Stimulated activated CD8-positive, alpha-beta memory T cell treated with anti-CD3 and anti-CD28 coated beads, Interleukin-7, amount 100 ng/mL, for 48 hours (primary cell): ENCODE results near the gene ABCC3.

Experiments
- DNase-seq, 2 donors: peaks; one replicate each; pipeline ENCODE4 v3.0.0-alpha.2; 2020; ENCODE audit warnings: low read depth in 1 of 2; ENCODE audit errors: extremely low read depth in 1 of 2

The ABCC3 gene, protein sequence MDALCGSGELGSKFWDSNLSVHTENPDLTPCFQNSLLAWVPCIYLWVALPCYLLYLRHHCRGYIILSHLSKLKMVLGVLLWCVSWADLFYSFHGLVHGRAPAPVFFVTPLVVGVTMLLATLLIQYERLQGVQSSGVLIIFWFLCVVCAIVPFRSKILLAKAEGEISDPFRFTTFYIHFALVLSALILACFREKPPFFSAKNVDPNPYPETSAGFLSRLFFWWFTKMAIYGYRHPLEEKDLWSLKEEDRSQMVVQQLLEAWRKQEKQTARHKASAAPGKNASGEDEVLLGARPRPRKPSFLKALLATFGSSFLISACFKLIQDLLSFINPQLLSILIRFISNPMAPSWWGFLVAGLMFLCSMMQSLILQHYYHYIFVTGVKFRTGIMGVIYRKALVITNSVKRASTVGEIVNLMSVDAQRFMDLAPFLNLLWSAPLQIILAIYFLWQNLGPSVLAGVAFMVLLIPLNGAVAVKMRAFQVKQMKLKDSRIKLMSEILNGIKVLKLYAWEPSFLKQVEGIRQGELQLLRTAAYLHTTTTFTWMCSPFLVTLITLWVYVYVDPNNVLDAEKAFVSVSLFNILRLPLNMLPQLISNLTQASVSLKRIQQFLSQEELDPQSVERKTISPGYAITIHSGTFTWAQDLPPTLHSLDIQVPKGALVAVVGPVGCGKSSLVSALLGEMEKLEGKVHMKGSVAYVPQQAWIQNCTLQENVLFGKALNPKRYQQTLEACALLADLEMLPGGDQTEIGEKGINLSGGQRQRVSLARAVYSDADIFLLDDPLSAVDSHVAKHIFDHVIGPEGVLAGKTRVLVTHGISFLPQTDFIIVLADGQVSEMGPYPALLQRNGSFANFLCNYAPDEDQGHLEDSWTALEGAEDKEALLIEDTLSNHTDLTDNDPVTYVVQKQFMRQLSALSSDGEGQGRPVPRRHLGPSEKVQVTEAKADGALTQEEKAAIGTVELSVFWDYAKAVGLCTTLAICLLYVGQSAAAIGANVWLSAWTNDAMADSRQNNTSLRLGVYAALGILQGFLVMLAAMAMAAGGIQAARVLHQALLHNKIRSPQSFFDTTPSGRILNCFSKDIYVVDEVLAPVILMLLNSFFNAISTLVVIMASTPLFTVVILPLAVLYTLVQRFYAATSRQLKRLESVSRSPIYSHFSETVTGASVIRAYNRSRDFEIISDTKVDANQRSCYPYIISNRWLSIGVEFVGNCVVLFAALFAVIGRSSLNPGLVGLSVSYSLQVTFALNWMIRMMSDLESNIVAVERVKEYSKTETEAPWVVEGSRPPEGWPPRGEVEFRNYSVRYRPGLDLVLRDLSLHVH (N-terminal part only)

GRCh38 chr17:50634224-50634914 is at the start of gene ABCC3:
Gene ABCC3 (plus strand): TSS chr17:50634881. CDS start chr17:50634937, 56 bp downstream.
- DNase-seq, result no peak

- no peak for DNase-seq
Measured at GRCh38 chr17:50585346-50585745, 49.3 kb upstream of the ABCC3 start.

DNA sequence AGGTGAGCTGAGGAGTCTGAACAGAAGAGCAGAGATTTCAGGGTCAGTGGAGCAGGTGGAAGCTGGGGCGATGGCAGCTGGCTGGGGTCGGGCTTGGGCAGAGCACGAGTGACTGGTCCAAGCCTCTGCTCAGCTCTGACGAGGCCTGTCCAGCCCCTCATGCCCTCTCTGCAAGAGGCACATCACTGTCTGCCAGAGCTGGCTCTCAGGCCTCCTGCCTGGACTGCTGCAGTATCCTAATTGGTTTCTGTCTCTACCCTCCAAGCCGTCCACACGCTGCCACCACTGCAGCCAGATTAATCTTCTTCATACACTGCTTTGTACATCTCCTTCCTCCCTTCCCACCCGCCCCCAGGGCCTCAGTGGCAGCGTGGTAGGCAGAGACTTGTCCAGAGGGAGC is 48.8 kb upstream of the ABCC3 start:
- no peak for DNase-seq

DNA sequence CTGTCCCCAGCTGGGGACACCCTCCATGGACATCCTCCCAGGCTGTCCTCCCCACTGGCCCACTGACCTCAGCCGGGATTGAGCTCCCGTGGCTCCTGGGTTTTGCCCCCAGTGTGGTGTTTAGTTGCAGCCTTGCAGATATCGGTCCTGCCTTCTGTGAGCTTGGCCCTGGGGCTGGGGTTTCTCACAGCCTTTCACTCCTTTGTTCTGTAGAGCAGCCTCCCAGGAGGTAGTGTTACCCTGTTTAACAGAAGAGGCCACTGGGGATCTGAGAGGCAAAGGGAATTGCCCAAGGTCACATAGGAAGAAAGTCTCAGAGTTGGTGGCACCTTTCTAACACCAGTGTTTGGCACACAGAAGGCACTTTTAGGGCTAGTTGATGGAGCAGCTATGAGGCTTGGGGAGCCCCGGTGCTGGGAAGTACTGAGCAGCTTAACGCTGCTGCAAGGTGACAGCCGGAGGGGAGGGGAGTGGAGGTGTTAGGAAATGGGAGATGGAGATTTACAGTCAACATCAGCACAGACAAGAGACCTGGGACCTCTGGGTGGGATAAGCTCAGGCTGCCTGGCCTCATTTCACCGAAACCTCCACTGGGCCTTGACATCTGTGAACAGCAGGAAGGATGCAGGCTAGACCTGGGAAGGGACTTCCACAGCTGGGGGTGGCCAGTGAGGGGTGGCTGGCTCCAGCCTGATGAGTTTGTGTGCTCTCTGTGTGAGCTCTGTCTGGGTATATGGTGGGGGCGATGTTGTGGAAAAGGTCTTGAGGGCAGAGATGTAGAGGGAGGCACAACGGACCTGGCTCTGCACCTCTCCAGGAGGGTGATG is 48.0 kb upstream of the ABCC3 start:
- DNase-seq, result no peak

DNA sequence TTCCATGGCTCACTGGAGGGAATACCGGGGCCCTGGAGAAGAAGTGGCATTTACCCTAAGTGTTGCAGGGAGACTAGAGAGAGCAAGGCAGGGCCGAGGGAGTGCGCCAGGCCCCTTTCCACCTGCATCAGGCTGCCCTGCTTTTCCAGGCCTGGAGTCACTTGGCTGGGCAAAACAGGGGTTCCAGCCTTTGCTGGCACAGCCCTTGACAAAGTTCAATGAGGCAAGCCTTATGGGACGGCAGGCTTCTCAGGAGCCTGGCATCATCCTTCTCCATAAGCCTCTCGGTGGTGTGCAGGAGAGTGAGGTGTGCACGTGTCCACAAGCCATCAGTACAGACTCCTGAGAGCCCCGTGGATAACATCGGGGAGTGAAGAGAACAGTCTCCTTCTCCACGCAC is 47.1 kb upstream of the ABCC3 start:
- no peak for DNase-seq

- no peak for DNase-seq
Measured at GRCh38 chr17:50588391-50589049, 46.2 kb upstream of the ABCC3 start.

DNA sequence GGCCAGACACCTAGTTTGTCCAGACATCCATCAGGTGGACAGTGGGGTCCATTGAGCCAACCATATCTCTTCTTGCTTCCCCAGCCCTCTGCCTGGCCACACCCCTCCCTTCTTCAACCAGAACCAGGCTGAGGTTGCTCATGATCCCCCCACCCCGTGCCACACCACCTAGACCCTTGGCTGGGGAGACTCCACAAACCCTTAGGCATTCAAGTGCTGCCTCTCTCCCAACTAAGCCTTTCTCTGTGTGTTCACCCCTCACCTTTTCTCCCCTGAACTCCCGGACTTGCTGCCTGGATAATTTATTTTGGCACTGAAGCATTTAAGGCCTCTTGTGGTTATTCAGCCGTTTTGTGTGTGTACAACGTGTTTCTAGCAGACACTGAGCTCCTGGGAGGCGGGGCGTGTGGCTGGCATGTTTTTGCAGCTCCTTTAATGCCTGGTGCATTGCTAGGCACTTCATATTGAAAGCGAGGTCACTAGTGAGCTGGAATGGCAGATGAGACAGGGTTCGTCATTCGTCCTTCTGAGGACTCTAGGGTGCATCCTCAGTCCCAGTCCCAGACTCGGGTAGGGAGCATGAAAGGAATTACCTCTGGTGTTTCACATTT is 45.5 kb upstream of the ABCC3 start:
- no peak for DNase-seq

GRCh38 chr17:50590946-50591737 is 43.5 kb upstream of the ABCC3 start:
- no peak for DNase-seq

GRCh38 chr17:50593321-50593720 is 41.4 kb upstream of the ABCC3 start:
- no peak for DNase-seq

DNA sequence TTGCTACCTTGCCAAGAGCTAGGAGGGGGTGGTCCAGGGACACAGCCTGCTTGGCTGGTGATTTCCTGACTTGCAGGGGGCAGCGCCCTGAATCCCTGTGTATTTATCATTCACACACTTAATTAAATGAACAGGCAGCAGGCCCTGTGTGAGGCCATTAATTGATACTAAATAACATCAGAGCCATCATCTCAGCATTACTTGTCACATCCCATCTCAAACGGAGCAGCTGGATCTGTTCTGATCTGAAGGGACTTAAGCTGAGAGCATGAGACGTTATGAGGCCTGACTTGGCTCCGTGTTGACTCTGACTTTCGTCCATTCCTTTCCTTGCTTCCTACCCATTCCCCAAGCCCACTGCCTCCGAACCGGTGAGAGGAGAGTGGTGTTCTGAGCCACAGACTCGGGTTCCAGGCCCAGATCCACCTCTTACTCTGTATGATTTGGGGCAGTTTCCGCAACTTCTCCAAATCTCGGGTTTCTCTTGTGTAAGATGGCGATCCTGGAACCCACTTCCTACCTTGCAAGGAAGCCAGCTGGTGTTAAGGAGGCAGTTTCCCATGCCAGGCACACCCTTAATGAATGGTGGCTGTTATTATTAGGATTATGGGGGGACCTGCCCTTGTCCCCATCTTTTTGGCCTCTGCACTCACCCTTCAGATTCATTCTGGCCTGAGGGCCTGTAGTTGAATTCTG is 40.4 kb upstream of the ABCC3 start:
- DNase-seq, result no peak

DNA sequence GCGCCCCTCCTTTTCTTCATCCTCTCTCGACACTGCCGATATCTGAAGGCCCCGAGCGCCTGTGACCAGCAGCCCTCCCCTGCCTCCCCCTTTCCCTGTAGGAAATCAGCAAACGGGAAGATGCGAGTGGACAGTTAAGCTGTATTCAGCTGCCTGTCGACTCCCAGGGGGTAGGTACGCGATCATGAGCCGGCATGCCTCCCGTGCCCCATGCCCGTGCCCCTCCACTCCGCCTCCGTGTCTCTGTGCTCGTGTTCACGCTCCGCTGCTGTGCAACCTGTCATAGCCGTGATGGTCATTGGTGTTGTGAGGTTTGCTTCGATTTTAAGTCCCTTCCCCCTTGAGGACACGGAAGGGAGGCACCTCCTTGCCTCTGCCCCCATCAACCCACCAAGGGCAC is 39.8 kb upstream of the ABCC3 start:
- DNase-seq, result no peak

DNA sequence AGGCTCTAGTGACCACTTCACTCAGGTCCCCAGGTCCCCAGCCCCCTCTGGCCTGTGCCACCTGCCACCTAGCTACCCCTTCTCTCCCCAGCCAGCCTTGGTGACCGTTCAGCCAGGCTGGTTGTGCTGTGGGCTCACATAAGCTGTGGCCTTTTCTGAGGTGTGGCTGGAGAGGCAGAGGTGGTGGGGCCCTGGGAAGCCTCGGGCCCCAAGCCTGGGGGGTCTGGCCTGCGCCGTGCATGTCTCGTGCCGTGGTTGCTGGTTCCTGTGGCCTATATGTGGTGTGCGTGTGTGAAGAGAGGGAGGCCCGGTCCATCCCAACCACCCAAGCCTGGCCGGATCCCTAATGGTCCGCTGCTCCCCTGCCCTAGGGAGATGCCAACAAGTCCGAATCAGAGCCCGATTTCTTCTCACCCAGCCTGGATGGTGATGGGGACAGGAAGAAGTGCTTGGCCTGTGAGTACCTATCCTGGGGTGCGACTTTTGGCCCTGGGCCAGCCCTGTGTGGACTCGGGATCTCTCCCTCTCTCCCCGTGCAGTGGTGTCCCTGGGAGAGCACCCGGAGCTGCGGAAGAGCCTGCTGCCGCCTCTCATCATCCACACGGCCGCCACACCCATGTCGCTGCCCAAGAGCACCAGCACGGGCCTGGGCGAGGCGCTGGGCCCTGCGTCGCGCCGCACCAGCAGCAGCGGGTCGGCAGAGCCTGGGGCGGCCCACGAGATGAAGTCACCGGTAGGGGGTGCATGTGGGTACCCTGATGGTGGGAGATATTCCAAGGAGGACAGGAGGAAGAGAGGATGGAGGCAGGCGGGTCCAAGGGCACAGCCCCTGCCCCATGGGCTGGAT is 38.3 kb upstream of the ABCC3 start:
- DNase-seq, result no peak

DNA sequence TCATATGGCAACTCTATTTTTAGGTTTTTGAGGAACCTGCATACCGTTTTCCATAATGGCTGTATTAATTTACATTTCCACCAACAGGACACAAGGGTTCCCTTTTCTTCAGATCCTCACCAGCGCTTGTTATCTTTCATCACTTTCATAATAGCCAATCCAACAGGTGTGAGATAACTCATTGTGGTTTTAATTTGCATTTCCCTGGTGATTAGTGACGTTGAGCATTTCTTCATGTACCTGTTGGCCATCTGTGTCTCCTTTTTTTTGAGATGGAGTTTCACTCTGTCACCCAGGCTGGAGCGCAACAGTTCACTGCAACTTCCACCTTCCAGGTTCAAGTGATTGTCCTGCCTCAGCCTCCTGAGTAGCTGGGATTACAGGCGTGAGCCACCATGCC is 36.2 kb upstream of the ABCC3 start:
- DNase-seq, result no peak

DNA sequence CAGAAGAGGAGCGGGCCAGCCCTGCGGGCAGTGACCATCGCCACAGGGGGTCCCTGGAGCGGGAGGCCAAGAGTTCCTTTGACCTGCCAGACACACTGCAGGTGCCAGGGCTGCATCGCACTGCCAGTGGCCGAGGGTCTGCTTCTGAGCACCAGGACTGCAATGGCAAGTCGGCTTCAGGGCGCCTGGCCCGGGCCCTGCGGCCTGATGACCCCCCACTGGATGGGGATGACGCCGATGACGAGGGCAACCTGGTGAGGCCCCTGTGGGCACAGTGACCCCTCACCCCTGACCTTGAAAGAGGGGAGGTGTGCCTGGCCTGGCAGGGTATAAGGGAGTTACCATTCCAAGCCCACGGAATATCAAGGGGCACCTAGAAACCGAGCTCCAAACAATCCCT is 35.1 kb upstream of the ABCC3 start:
- DNase-seq, result no peak

GRCh38 chr17:50601823-50602375 is 32.8 kb upstream of the ABCC3 start:
- DNase-seq, result no peak

- DNase-seq, result no peak
Measured at GRCh38 chr17:50602836-50603235, 31.8 kb upstream of the ABCC3 start.
